Uterus (tissue), 4 donors: ENCODE data around the gene LRRC4C. TPM values are rescaled to one million over a fixed set of nuclear protein-coding genes. Genes with fewer than 3 reads are reported as not detected.

ENCODE experiments used
- DNase-seq, 2 donors: peaks; one replicate each; pipeline ENCODE4 v3.0.0-alpha.2; 2019 to 2020
- H3K27ac ChIP-seq, 2 donors: fragments of 200-600 bp; sonication (generic); 1 replicate in 1 of 2; 2 replicates in 1 of 2; pipeline ENCODE4 v1.5.1; 2016 to 2018
- H3K27me3 ChIP-seq, 2 donors: fragments of 200-600 bp; sonication (generic); one replicate each; pipeline ENCODE4 v1.5.1; 2018 to 2019; ENCODE audit warnings: control low read depth in 1 of 2
- H3K36me3 ChIP-seq, 2 donors: fragments of 200-600 bp; sonication (generic); one replicate each; pipeline ENCODE4 v1.5.1; 2019; ENCODE audit warnings: control low read depth in 1 of 2
- H3K4me1 ChIP-seq, 2 donors: fragments of 200-600 bp; sonication (generic); one replicate each; pipeline ENCODE4 v1.5.1; 2018 to 2019; ENCODE audit warnings: control low read depth in 1 of 2
- H3K4me3 ChIP-seq, 2 donors: fragments of 200-600 bp; sonication (generic); 1 replicate in 1 of 2; 2 replicates in 1 of 2; pipeline ENCODE4 v1.5.1; 2018 to 2019; ENCODE audit warnings: mild to moderate bottlenecking in 1 of 2
- H3K9me3 ChIP-seq, 2 donors: fragments of 200-600 bp; sonication (generic); one replicate each; pipeline ENCODE4 v1.5.1; 2019; ENCODE audit warnings: control low read depth in 1 of 2
- POLR2A ChIP-seq, 2 donors: fragments of 450-650 bp; IDR thresholded peaks; one replicate each; pipeline ENCODE4 v1.6.1; 2016; ENCODE audit warnings: antibody characterized with exemption in 2 of 2, mild to moderate bottlenecking in 1 of 2, moderate library complexity in 1 of 2
- intact Hi-C: fragments of 100-400 bp; cut with DNase I; formaldehyde crosslinking; loops from one replicate; pipeline ENCODE4 v1.15.1; 2023; ENCODE audit warnings: low total_unique reads
- total RNA-seq, 4 donors: library from RNA; depleted of rRNA in 3 of 4; stranded (reverse); fragments of >200 nt in 3 of 4; gene quantifications; one replicate each; pipeline versions ENCODE4 v1.1.0 to v1.2.4, GENCODE V29; 2014 to 2023
- TF ChIP-seq, protein P1 (sequence below), 4 experiments: fragments of 200-600 bp in 2 of 4; fragments of 450-650 bp in 2 of 4; sonication (generic) in 2 of 4; IDR thresholded peaks; one replicate each; pipeline ENCODE4 v1.5.1; 2016 to 2019; ENCODE audit warnings: antibody characterized with exemption in 4 of 4, mild to moderate bottlenecking in 2 of 4, moderate library complexity in 1 of 4
- donor health status: DM: yes; HTN: yes; CAD: no.

LRRC4C gene
- total RNA-seq, 4 donors from 2014 or later = 1.5 to 16.9 (median 2.1) TPM; not detected in 1

DNA sequence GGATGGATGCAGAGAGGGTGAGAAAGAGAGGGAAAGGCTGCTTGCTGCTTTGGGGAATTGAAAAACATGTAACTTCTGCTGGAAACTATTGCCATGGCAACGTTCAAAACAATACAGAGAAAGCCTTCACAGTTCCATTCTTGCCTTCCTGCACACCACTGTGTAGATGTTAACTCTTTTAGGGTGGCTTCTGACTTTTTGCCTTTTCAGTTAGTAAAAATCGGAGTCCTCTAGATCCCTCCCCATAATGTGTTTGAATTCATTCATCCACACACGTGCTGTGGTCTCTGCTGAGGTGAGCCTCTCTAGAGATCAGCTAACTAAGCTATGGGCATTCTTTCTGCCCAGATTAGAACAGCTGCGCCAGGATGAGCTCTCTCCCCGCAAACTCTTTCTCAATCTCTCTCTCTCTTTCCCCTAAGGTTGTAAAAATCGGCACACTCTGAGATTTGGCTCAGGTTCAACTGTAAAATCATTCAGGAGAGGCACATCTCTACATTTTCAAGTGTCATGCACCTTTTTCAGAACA, 1178.3 kb downstream of the LRRC4C start:
- DNase-seq = no peak
- Histone ChIP-seq H3K9me3 (no peaks in the 10 kb centered on the region), H3K27me3 (no peaks in the 10 kb centered on the region), H3K4me3 (no peak overlapping the region), H3K36me3 (no peaks in the 10 kb centered on the region), H3K27ac (no peak overlapping the region), H3K4me1 (no peaks in the 10 kb centered on the region)
- intact Hi-C loops = no loop called here
- TF ChIP-seq POLR2A (IDR thresholded peaks at IDR 0.05) = no peak
- TF ChIP-seq, protein P1, sequence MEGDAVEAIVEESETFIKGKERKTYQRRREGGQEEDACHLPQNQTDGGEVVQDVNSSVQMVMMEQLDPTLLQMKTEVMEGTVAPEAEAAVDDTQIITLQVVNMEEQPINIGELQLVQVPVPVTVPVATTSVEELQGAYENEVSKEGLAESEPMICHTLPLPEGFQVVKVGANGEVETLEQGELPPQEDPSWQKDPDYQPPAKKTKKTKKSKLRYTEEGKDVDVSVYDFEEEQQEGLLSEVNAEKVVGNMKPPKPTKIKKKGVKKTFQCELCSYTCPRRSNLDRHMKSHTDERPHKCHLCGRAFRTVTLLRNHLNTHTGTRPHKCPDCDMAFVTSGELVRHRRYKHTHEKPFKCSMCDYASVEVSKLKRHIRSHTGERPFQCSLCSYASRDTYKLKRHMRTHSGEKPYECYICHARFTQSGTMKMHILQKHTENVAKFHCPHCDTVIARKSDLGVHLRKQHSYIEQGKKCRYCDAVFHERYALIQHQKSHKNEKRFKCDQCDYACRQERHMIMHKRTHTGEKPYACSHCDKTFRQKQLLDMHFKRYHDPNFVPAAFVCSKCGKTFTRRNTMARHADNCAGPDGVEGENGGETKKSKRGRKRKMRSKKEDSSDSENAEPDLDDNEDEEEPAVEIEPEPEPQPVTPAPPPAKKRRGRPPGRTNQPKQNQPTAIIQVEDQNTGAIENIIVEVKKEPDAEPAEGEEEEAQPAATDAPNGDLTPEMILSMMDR (IDR thresholded peaks at IDR 0.05) = no peak

DNA sequence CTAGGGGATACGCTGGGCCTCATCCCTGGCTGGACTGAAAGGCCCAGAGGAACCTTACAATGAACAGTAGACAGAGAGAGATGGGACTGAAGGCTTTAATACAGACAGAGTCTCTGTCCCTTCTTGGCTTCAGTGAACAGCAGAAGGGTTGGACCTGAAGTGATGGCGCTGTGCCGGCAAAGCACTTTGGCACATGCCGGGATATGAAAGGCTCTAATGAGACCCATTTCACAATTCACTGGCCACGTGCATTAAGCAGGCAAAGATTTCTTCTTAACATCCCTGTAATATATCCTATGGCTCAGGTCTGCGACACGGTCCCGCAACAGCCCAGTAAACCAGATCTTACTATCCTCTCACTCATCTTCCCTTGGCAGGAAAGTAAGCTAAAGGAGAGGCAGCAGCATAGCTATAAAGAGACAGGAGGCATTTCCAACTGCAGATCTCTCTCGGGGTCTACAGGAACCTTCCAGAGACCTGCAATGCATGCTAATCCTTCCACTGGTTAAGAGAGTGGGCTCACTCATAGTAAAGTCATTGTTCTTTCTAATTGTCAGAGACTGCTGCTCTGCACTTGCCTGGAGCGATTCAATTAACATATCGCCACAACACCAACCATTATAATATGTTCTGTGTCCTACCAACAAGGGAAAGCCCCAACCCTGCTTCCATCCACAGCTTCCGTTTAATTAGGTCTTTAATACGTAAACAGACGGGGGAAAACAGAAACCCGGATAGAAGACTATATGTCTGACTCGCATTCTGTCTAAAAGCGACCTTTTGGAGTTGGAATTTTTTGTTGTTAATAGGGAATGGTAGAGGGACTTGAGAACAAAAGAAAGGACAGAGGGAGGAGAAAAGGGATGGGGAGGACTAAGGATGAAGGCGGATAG, 1179.0 kb downstream of the LRRC4C start:
- H3K27me3 ChIP-seq = no peaks in the 10 kb centered on the region
- H3K4me3 ChIP-seq = no peak overlapping the region
- no peak for DNase-seq
- no peaks in the 10 kb centered on the region for H3K9me3 ChIP-seq
- H3K4me1 ChIP-seq = no peaks in the 10 kb centered on the region
- no peak overlapping the region for H3K27ac ChIP-seq
- intact Hi-C loops = no loop called here
- H3K36me3 ChIP-seq = no peaks in the 10 kb centered on the region
- TF ChIP-seq, protein P1 (IDR thresholded peaks at IDR 0.05) = no peak
- TF ChIP-seq POLR2A (IDR thresholded peaks at IDR 0.05) = no peak

DNA sequence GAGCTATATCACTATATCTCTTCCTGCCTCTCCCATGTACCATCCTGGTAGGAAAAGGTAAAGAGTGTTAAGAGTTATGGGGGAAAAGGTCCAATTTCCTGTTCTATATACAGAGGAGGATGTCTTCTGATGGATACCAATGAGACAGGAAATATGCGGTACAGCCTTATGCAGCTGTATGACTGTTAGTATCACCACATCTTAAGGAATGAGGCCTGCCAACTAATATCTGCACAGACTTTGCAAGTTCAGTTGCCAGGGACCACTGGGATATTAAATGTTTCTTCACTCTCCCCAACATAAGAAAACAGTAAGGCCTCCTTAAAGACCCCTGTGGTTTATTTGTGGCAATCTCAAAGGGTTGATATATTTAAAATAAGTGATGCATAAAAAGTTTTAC, 1182.5 kb downstream of the LRRC4C start:
- no peaks in the 10 kb centered on the region for H3K36me3 ChIP-seq
- TF ChIP-seq, protein P1 (IDR thresholded peaks at IDR 0.05) = no peak
- TF ChIP-seq POLR2A (IDR thresholded peaks at IDR 0.05) = no peak
- intact Hi-C loops = no loop called here
- H3K27ac ChIP-seq = no peak overlapping the region
- no peaks in the 10 kb centered on the region for H3K9me3 ChIP-seq
- H3K4me1 ChIP-seq = no peaks in the 10 kb centered on the region
- no peak for DNase-seq
- H3K4me3 ChIP-seq = no peak overlapping the region
- H3K27me3 ChIP-seq = no peaks in the 10 kb centered on the region

DNA sequence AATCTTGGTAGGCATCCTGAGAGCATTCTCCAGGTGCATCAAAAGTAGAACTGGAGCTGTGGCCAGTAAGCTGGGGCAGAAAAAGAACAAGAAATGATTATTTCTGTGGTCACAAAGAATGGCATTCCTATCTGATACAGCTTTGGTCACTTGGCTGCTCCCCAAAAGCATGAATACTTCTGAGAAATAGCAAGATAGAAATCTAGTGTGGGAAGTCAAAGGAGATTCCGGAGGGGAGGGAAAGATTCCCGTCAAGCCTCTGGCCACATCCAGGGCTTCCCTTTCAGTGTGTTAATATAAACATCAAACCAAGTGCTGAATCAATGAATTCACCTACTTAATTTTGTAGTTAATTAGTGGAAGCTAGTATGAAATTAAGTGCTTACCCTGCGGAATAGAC, 1185.4 kb downstream of the LRRC4C start:
- Histone ChIP-seq H3K4me3 (no peak overlapping the region), H3K27ac (no peak overlapping the region), H3K36me3 (no peaks in the 10 kb centered on the region), H3K4me1 (no peaks in the 10 kb centered on the region), H3K27me3 (no peaks in the 10 kb centered on the region), H3K9me3 (no peaks in the 10 kb centered on the region)
- DNase-seq = no peak
- intact Hi-C loops = no loop called here
- TF ChIP-seq, protein P1 (IDR thresholded peaks at IDR 0.05) = no peak
- TF ChIP-seq POLR2A (IDR thresholded peaks at IDR 0.05) = no peak

DNA sequence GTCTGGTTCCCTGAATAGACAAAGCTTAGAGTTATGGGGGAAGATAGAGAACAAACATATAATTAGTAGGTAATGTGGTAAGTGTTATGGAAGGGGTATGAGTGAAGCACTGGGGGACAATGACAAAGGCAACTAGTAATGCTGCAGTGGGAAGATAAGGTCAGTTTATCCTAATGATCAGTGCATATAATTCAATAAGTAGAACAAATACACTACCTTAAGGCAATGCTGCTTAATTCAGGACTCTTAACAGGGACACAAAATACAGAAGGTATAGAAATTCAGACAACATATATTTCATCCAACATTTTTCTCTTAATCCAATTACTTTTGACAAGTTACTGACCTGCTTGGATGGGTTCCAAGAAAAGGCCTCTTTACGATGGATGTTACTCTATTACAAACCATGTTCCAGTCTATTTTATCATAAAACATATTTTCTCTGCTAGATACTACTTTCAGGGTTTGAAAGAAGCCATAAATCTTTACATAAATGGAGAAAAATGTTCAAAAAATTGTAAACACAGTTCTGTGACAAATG, 1186.2 kb downstream of the LRRC4C start:
- no peak for DNase-seq
- no peak for TF ChIP-seq POLR2A (IDR thresholded peaks at IDR 0.05)
- TF ChIP-seq, protein P1 (IDR thresholded peaks at IDR 0.05) = no peak
- no peaks in the 10 kb centered on the region for H3K36me3 ChIP-seq
- H3K4me3 ChIP-seq = no peak overlapping the region
- no peaks in the 10 kb centered on the region for H3K9me3 ChIP-seq
- intact Hi-C loops = no loop called here
- no peaks in the 10 kb centered on the region for H3K27me3 ChIP-seq
- no peaks in the 10 kb centered on the region for H3K4me1 ChIP-seq
- H3K27ac ChIP-seq = no peak overlapping the region
